Coronary artery (tissue), 2 donors: Measurements from ENCODE around the gene ENAH.
"Not testable (repeated sequence)": the region's sequence is repeated elsewhere in the genome, so short reads cannot be mapped to it uniquely, and the experiment has no call there.

ENCODE experiments used
- DNase-seq: peaks from one replicate; pipeline ENCODE4 v3.0.0-alpha.2; 2017; ENCODE audit warnings: low spot score
- H3K27ac ChIP-seq, 2 donors: fragments of 200-600 bp; sonication (generic); one replicate each; pipeline ENCODE4 v1.5.1; 2016 to 2019
- H3K4me3 ChIP-seq: fragments of 200-600 bp; sonication (generic); 2 replicates; pipeline ENCODE4 v1.5.1; 2016; ENCODE audit warnings: mild to moderate bottlenecking, moderate library complexity
- TF ChIP-seq, protein P1 (sequence below): fragments of 200-600 bp; sonication (generic); IDR thresholded peaks from one replicate; pipeline ENCODE4 v1.5.1; 2019; ENCODE audit warnings: antibody characterized with exemption

ENAH gene

DNA sequence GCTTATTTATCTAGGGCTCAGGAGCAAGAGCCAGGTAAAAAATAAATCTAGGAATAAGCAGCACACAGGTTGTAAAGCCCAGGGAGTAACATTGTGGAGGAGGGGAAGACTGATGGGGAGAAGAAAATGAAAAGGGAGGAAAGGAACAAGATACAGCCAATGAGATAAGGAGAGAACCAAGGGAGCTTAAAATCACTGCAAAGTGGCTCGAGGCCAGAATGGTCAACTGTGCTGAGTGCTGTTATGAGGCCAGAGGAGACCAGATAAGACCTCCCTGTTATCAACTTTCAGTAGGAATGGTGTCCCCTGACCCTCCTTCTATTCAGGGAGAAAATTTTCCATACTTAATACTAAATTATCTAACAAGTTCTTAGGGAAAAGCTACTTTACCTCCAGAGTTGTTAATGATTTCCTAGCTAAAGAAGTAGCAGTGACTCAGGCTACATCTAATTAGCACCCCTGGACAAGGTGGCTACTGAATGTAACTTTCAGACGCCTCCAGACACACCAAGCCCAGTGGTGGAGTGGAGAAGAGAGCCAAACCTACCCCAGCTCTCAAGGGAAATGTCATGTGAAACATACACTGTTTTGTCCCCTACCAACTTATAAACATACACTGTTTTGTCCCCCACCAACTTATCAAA is 25.5 kb downstream of the ENAH start:
- H3K4me3 ChIP-seq, result no peak overlapping the region
- TF ChIP-seq, protein P1, sequence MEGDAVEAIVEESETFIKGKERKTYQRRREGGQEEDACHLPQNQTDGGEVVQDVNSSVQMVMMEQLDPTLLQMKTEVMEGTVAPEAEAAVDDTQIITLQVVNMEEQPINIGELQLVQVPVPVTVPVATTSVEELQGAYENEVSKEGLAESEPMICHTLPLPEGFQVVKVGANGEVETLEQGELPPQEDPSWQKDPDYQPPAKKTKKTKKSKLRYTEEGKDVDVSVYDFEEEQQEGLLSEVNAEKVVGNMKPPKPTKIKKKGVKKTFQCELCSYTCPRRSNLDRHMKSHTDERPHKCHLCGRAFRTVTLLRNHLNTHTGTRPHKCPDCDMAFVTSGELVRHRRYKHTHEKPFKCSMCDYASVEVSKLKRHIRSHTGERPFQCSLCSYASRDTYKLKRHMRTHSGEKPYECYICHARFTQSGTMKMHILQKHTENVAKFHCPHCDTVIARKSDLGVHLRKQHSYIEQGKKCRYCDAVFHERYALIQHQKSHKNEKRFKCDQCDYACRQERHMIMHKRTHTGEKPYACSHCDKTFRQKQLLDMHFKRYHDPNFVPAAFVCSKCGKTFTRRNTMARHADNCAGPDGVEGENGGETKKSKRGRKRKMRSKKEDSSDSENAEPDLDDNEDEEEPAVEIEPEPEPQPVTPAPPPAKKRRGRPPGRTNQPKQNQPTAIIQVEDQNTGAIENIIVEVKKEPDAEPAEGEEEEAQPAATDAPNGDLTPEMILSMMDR, result no peak
- DNase-seq, result no peak
- H3K27ac ChIP-seq, result peak overlapping the region in 1 of 2 donors; percentile 47

DNA sequence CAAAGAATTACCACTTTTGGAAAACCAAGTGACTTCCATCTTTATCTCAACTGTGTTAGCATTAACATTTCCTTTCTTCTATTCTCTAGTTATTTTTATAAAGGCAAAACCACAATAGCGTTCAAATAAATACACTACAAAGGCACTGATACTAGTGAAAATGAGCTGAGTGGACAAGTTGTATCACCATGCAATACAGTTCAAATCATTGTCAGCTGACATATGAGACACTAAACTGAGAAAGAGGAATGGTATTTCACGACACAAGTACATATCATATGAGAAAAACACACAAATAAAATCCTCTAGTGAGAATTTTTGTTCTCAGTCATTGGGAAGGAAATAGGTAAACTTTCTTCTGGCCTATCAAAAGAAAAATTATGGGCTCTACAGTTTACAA is 26.2 kb downstream of the ENAH start:
- TF ChIP-seq, protein P1, result no peak
- no peak overlapping the region for H3K4me3 ChIP-seq
- no peak for DNase-seq
- no peak overlapping the region for H3K27ac ChIP-seq

DNA sequence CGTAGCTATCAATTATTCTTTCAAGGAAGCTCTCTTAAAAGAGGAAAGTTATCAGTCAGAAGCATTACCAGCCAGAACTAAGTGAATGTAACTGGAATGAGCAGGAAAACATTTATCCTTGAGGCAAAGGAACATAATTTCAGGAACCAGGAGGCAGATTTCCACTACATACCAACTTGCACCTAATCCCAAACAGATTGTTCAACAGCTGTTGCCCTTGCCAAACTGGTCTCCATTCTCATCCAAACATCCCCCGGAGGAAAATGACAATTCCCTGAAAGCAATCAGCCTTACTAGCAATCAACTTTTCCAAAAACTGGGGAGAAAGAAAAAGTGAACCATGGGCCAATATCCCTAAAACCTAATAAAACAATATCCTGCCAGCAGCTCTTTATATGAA is 35.0 kb downstream of the ENAH start:
- TF ChIP-seq, protein P1, result no peak
- no peak for DNase-seq
- Histone ChIP-seq H3K27ac (no peak overlapping the region), H3K4me3 (no peak overlapping the region)

DNA sequence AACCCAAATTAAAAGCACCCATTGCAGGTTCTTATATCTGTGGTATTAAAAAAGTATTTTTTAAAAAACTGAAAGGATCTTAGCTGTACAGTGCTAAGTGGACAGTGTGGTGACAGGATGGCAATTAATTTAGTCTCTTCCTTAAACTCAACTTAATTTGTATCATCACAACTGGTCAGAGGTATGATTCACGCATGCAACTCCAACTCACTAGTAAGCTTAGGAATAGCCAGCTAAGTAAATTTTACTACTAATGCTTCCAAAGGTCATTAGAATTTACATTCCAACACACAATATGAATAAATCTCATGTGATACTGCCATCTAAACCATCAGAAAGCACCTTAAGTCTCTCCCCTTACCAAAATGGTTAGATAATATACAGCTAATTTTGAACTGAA is 35.4 kb downstream of the ENAH start:
- TF ChIP-seq, protein P1, result no peak
- no peak overlapping the region for H3K27ac ChIP-seq
- DNase-seq, result no peak

DNA sequence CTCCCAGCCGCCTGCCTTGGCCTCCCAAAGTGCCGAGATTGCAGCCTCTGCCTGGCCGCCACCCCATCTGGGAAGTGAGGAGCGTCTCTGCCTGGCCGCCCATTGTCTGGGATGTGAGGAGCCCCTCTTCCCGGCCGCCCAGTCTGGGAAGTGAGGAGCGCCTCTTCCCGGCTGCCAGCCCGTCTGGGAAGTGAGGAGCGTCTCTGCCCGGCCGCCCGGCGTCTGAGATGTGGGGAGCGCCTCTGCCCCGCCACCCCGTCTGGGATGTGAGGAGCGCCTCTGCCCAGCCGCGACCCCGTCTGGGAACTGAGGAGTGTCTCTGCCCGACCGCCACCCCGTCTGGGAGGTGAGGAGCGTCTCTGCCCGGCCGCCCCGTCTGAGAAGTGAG is 37.5 kb downstream of the ENAH start:
- H3K4me3 ChIP-seq, DNase-seq, H3K27ac ChIP-seq: not testable (repeated sequence)

More for the DNA sequence above, 35.4 kb downstream of the ENAH start:
- H3K4me3 ChIP-seq, result no peak overlapping the region

DNA sequence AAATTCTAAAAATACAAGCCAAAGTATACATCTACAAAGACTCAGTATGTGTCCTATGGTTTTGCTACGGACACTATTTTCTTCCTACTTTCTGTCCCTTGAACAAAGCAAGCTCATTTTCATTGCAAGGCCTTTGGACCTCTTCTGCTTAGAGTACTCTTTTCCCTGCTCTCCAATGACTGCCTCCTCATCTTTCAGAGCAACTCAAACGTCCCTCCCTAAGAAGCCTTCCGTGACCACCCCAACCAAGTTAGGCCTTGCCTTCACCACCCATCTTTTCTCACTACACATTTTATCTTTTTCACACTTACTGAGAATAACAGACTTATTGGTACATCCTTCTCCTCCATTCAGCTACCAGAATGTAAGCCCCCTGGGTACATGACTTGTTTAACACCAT is 39.9 kb downstream of the ENAH start:
- Histone ChIP-seq H3K4me3 (no peak overlapping the region), H3K27ac (peak overlapping the region in 1 of 2 donors; percentile 57)
- DNase-seq, result no peak
- TF ChIP-seq, protein P1, result no peak

DNA sequence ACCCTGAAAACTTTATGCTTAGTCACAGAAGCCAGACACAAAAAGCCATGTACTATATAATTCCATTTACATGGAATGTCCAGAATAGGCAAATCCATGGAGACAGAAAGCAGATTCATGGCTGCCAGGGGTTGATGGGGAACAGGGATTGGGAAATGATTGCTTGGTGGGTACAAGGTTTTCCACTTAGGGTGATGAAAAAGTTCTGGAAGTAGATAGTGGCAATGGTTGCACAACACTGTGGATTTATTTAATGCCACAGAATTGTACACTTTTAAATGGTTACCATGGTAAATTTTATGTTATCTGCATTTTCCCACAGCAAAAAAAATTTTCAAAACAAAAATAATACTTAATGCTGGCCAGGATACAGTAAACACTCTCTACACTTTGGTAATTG is 40.6 kb downstream of the ENAH start:
- Histone ChIP-seq H3K27ac (peak overlapping the region; percentile 42 to 57), H3K4me3 (no peak overlapping the region)
- TF ChIP-seq, protein P1, result no peak
- no peak for DNase-seq
